Measurements from ENCODE around the gene DUXA. TPM values are rescaled to one million over a fixed set of nuclear protein-coding genes. Genes with fewer than 3 reads are reported as not detected.

Gene DUXA
- total and polyA plus RNA-seq, 4 donors, result not detected

DNA sequence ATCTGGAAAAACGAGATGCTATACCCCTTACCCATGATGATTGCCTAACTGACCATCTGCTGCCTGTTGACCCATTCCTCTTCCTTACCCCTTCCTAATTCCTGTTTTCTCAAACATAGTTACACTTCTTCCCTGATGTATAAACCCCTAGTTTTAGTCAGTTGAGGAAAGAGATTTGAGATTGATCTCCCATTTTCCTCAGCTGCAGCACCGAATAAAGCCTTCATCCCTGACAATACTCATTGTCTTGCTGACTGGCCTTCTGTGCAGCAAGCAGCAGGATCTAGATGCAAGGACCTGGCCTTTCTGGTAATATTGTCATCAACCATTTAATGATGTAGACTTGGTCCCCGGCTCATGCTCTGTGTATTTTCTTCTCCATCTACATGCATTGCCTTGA, 23.0 kb upstream of the DUXA start:
- DNase-seq (no peak), ATAC-seq (ENCODE audit: insufficient read depth, low FRiP score) (no peak)
- Histone ChIP-seq H3K27ac (ENCODE audit: low read depth in 1 of 2, low read length in 1 of 2) (no peak overlapping the region), H3K4me3 (no peak overlapping the region), H3K4me1 (ENCODE audit: control insufficient read depth in 5 of 5, insufficient read depth in 5 of 5, low read length in 5 of 5) (peaks cover 8 to 11% (median 8%) of the 10 kb centered on the region in 5 donors), H3K9ac (ENCODE audit: insufficient read depth in 1 of 2, low read length in 2 of 2) (no peak overlapping the region), H3K36me3 (ENCODE audit: control insufficient read depth in 4 of 4, insufficient read depth in 4 of 4, low read length in 4 of 4) (peaks cover 11 to 25% (median 19%) of the 10 kb centered on the region in 4 donors), H3K27me3 (ENCODE audit: control insufficient read depth in 3 of 3, insufficient read depth in 3 of 3, low read length in 2 of 3) (no peaks in the 10 kb centered on the region), H3K9me3 (ENCODE audit: control insufficient read depth in 4 of 4, insufficient read depth in 3 of 4, low read length in 3 of 4) (peaks cover 0 to 12% (median 1%) of the 10 kb centered on the region in 4 donors)
- 72 to 79% methylated on average over 3 of the region's 3 CpGs for whole genome bisulfite sequencing, 2 donors
- TF ChIP-seq, protein P1, sequence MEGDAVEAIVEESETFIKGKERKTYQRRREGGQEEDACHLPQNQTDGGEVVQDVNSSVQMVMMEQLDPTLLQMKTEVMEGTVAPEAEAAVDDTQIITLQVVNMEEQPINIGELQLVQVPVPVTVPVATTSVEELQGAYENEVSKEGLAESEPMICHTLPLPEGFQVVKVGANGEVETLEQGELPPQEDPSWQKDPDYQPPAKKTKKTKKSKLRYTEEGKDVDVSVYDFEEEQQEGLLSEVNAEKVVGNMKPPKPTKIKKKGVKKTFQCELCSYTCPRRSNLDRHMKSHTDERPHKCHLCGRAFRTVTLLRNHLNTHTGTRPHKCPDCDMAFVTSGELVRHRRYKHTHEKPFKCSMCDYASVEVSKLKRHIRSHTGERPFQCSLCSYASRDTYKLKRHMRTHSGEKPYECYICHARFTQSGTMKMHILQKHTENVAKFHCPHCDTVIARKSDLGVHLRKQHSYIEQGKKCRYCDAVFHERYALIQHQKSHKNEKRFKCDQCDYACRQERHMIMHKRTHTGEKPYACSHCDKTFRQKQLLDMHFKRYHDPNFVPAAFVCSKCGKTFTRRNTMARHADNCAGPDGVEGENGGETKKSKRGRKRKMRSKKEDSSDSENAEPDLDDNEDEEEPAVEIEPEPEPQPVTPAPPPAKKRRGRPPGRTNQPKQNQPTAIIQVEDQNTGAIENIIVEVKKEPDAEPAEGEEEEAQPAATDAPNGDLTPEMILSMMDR (IDR thresholded peaks at IDR 0.05; ENCODE audit: control extremely low read depth, extremely low read depth), result no peak

DNA sequence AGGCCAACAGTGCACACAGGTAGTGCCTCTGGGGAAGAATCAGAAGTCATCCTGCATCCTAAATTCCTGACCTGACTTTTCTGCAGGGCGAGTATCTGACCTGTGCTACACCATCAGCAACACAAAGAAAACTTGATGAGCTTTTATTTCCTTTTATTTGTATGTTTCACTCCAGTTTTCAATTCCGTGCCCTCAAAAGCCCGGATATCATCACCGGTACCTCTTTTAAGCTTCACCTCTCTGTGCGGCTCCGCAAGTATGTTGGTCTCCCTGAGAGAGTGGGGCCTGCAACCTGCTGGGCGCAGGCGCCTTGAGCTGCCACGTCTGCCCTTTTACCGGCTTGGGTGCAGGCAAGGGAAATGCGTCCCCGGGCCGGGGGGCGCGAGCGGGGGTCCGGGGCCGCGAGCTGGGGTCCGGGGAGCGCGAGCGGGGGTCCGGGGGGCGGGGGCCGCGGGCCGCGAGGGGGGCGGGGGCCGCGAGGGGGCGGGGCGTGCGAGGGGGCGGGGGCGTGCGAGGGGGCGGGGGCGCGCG, 4.3 kb upstream of the DUXA start:
- H3K4me3 ChIP-seq, result peak overlapping the region; percentile 21
- H3K9me3 ChIP-seq (ENCODE audit: control insufficient read depth in 4 of 4, insufficient read depth in 3 of 4, low read length in 3 of 4), result peaks cover 0 to 4% (median 2%) of the 10 kb centered on the region in 4 donors
- DNase-seq, result peak; percentile 45 to 62 (median 51)
- peaks cover 0 to 3% (median 0%) of the 10 kb centered on the region in 5 donors for H3K4me1 ChIP-seq (ENCODE audit: control insufficient read depth in 5 of 5, insufficient read depth in 5 of 5, low read length in 5 of 5)
- H3K27ac ChIP-seq (ENCODE audit: low read depth in 1 of 2, low read length in 1 of 2), result peak overlapping the region in 1 of 2 donors; percentile 47
- no peak for ATAC-seq (ENCODE audit: insufficient read depth, low FRiP score)
- no peaks in the 10 kb centered on the region for H3K36me3 ChIP-seq (ENCODE audit: control insufficient read depth in 4 of 4, insufficient read depth in 4 of 4, low read length in 4 of 4)
- TF ChIP-seq, protein P1 (IDR thresholded peaks at IDR 0.05; ENCODE audit: control extremely low read depth, extremely low read depth), result no peak
- no peaks in the 10 kb centered on the region for H3K27me3 ChIP-seq (ENCODE audit: control insufficient read depth in 3 of 3, insufficient read depth in 3 of 3, low read length in 2 of 3)
- H3K9ac ChIP-seq (ENCODE audit: insufficient read depth in 1 of 2, low read length in 2 of 2), result no peak overlapping the region
- WGBS, 2 donors, result 6% methylated on average over 16 to 36 of the region's 42 CpGs

DNA sequence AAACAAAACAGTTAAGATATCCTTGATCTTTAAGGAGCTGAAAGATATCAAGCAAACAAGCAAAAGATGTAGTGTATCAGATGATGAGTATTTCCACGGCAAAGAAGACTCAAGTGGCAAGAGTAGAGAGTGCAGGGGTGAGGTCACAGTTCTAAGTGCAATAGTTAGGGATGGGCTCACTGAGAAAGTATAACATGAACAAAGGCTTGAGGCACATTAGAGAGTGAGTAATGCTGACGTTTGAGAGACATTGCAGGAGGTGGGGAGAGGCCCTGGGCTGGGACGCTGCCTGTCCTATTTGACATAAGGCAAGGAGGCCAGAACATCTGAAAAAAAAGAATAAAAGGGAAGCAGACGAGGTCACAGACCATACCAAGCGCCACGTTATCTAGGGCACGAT, 1.4 kb downstream of the DUXA start:
- Histone ChIP-seq H3K9ac (ENCODE audit: insufficient read depth in 1 of 2, low read length in 2 of 2) (no peak overlapping the region), H3K4me3 (no peak overlapping the region), H3K27me3 (ENCODE audit: control insufficient read depth in 3 of 3, insufficient read depth in 3 of 3, low read length in 2 of 3) (no peaks in the 10 kb centered on the region), H3K9me3 (ENCODE audit: control insufficient read depth in 4 of 4, insufficient read depth in 3 of 4, low read length in 3 of 4) (no peaks in the 10 kb centered on the region), H3K36me3 (ENCODE audit: control insufficient read depth in 4 of 4, insufficient read depth in 4 of 4, low read length in 4 of 4) (no peaks in the 10 kb centered on the region), H3K4me1 (ENCODE audit: control insufficient read depth in 5 of 5, insufficient read depth in 5 of 5, low read length in 5 of 5) (no peaks in the 10 kb centered on the region), H3K27ac (ENCODE audit: low read depth in 1 of 2, low read length in 1 of 2) (no peak overlapping the region)
- TF ChIP-seq, protein P1 (IDR thresholded peaks at IDR 0.05; ENCODE audit: control extremely low read depth, extremely low read depth), result no peak
- DNase-seq (no peak), ATAC-seq (ENCODE audit: insufficient read depth, low FRiP score) (no peak)
- 76 to 77% methylated on average over 7 of the region's 7 CpGs for WGBS, 2 donors
